GM13977 (cell line): Measurements from ENCODE around the gene POLR2F.

Experiments used
- DNase-seq: peaks from one replicate; pipeline ENCODE4 v3.0.0; 2012; ENCODE audit warnings: low spot score
- in situ Hi-C: fragments of 300-500 bp; cut with MboI; formaldehyde crosslinking; loops from one replicate; pipeline ENCODE4 v1.12.0; 2022; ENCODE audit warnings: low sequenced_read_pairs, low pct_unique_long_range_greater_than_20kb, mixed read lengths, inconsistent platforms; ENCODE audit not compliant: unreplicated experiment
- TF ChIP-seq, protein P1 (sequence below): IDR thresholded peaks from 2 replicates; pipeline ENCODE4 v1.5.1; 2012; ENCODE audit warnings: mild to moderate bottlenecking, control low read depth; ENCODE audit not compliant: insufficient read depth; ENCODE audit errors: extremely low read depth, missing control alignments

Gene POLR2F

GRCh38 chr22:37982938-37983859 lies 29.7 kb downstream of the POLR2F start:
- TF ChIP-seq, protein P1, sequence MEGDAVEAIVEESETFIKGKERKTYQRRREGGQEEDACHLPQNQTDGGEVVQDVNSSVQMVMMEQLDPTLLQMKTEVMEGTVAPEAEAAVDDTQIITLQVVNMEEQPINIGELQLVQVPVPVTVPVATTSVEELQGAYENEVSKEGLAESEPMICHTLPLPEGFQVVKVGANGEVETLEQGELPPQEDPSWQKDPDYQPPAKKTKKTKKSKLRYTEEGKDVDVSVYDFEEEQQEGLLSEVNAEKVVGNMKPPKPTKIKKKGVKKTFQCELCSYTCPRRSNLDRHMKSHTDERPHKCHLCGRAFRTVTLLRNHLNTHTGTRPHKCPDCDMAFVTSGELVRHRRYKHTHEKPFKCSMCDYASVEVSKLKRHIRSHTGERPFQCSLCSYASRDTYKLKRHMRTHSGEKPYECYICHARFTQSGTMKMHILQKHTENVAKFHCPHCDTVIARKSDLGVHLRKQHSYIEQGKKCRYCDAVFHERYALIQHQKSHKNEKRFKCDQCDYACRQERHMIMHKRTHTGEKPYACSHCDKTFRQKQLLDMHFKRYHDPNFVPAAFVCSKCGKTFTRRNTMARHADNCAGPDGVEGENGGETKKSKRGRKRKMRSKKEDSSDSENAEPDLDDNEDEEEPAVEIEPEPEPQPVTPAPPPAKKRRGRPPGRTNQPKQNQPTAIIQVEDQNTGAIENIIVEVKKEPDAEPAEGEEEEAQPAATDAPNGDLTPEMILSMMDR, result no peak
- no peak for DNase-seq
- in situ Hi-C loops, result no loop called here

DNA sequence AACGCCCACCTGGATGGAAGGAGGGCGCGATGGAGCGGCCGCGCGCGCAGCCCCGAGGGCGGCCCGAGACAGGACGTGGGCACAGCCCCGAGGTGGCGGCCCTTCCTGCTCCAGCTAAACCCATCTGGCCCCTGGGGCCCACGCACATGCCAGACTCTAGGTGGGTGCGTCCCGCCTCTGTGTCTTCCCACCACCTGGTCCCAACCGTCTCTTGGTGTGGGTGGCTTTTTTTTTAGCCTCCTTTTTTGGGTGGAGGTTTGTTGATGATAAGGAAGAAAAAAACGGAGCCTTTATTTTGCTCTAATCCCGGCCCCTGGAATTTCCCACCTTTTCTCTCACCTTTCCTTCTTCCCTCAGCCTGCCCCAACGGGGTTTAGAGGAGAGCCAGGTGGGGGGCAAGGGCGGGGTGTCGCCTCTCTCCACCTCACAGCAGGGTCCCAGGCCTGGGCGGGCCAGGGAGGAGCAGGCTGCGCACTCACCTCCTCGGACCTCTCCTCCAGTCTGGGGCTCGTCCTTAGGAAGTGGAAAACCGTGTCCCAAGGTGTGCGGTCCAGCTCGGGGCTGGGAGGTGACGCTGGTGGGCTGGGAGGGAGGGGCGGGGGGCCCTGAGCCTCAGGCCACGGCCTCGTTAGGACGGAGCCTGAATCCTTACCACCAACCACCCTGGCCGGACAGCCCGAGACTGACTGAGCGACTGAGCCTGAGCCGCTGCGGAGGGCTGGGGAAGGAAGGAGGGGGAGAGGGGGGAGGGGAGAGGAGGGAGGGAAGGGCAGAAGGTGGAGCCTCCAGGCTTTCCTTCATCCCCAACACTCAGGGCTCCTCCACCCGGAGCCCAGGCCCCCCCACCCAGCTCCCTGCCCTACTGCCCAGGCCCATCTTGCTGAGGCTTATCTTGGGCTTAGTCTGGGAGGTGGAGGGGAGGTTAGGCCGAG lies 30.6 kb downstream of the POLR2F start, which contains the start of gene SOX10:
Gene SOX10 (minus strand): TSS at position 696 of the 932 bp plus-strand sequence. CDS start 771 bp downstream, outside the sequence.
- TF ChIP-seq, protein P1, result no peak
- in situ Hi-C loops, result no loop called here
- no peak for DNase-seq

- in situ Hi-C loops, result no loop called here
- DNase-seq, result no peak
- TF ChIP-seq, protein P1, result no peak
These were observed 31.6 kb downstream of the POLR2F start for GRCh38 chr22:37985050-37985585.

DNA sequence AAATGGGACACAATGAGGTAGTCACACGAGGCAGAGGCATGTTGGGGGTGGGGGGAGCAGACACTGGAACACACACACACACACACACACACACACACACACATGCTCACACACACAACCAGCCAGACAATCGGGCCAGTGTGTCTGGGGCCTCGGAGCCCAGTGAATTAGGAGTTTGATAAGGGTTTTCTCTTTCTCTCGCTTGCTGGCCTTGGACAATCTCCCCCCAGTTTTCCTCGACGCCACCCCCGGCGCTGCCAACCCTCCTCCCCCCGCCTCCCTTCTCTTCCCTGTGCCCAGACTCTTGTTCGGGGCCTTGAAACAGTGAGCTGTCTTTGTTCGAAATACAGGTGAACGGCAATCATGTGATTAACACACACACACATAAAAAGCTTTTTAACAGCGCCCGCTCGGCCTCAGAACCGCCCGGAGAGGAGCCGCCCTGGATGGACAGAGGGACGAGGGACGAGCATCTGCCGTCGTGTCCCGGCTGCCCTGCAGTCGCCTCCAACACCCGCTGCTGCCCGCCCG lies 32.3 kb downstream of the POLR2F start:
- DNase-seq, result no peak
- in situ Hi-C loops, result no loop called here
- TF ChIP-seq, protein P1, result no peak

DNA sequence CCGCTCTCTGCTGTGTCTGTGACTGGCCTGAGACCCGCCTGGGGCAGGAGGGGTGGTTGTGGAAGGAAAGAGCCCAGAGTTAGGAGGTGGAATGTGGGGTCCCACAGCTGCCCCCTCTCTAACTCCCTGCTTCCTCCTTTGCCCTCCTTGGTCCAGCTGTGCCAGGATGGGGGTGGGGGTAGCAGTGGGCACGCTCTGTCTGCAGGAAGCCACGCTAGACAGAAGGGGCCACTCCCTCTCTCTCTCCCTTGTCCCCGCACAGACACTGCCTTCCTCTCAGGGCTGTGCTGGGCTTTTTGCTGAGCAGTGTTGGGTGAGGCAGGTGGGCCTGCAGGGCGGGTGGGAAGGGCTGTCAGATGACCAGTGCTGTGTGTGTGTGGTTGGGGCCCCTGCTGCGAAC lies 32.9 kb downstream of the POLR2F start:
- in situ Hi-C loops, result no loop called here
- TF ChIP-seq, protein P1, result no peak
- no peak for DNase-seq
